Measurements from ENCODE around the gene CCDC33. TPM values are rescaled to one million over a fixed set of nuclear protein-coding genes. Genes with fewer than 3 reads are reported as not detected.

The CCDC33 gene
- total RNA-seq, 4 donors from 2014 or later, result not detected

- no peak for TF ChIP-seq CTCF (IDR thresholded peaks at IDR 0.05)
- ATAC-seq (ENCODE audit: low FRiP score), result no peak
- DNase-seq (ENCODE audit: low spot score), result no peak
Observed at GRCh38 chr15:74302821-74303359, 66.8 kb downstream of the CCDC33 start.

- no peak for DNase-seq (ENCODE audit: low spot score)
- ATAC-seq (ENCODE audit: low FRiP score), result no peak
- TF ChIP-seq CTCF (IDR thresholded peaks at IDR 0.05), result no peak
Observed at GRCh38 chr15:74303741-74304309, 67.7 kb downstream of the CCDC33 start.

GRCh38 chr15:74304431-74304830 is 68.3 kb downstream of the CCDC33 start:
- no peak for TF ChIP-seq CTCF (IDR thresholded peaks at IDR 0.05)
- ATAC-seq (ENCODE audit: low FRiP score) (no peak), DNase-seq (ENCODE audit: low spot score) (no peak)

GRCh38 chr15:74305687-74306086 is 69.6 kb downstream of the CCDC33 start:
- DNase-seq (ENCODE audit: low spot score) (no peak), ATAC-seq (ENCODE audit: low FRiP score) (no peak)
- no peak for TF ChIP-seq CTCF (IDR thresholded peaks at IDR 0.05)

GRCh38 chr15:74306781-74307217 is 70.7 kb downstream of the CCDC33 start:
- DNase-seq (ENCODE audit: low spot score), result no peak
- no peak for ATAC-seq (ENCODE audit: low FRiP score)
- no peak for TF ChIP-seq CTCF (IDR thresholded peaks at IDR 0.05)

- no peak for TF ChIP-seq CTCF (IDR thresholded peaks at IDR 0.05)
- ATAC-seq (ENCODE audit: low FRiP score) (no peak), DNase-seq (ENCODE audit: low spot score) (no peak)
Observed at GRCh38 chr15:74307827-74308811, 72.0 kb downstream of the CCDC33 start.
